Caco-2 (cell line): Measurements from ENCODE around the gene GOLGA6L2. TPM values are rescaled to one million over a fixed set of nuclear protein-coding genes. Genes with fewer than 3 reads are reported as not detected.

Experiments
- BruUV-seq: library from RNA; stranded (reverse); fragments of 400-500 nt; replicated peaks from 2 replicates; lab custom pipeline; 2021; lab: Mats Ljungman, UMichigan
- CTCF ChIA-PET: fragments of 300-600 bp; sonication (Branson Sonifier 250); formaldehyde crosslinking; loops from one replicate; lab custom pipeline; 2022; ENCODE audit warnings: antibody characterized with exemption; lab: Charles Lee
- POLR2A ChIA-PET: fragments of 300-600 bp; sonication (Branson Sonifier 250); formaldehyde crosslinking; loops from one replicate; lab custom pipeline; 2022; ENCODE audit warnings: antibody characterized with exemption; lab: Charles Lee
- DNase-seq, 2 experiments: peaks; one replicate each; pipeline versions ENCODE4 v3.0.0 to v3.0.0-alpha.2; 2020 to 2022
- H3K27me3 ChIP-seq: replicated peaks from 2 replicates; pipeline ENCODE4 v1.6.0; 2011; ENCODE audit warnings: low read length; ENCODE audit not compliant: control insufficient read depth, insufficient read depth
- H3K36me3 ChIP-seq: 2 replicates; pipeline ENCODE4 v1.5.1; 2011; ENCODE audit warnings: low read length; ENCODE audit not compliant: control insufficient read depth, insufficient read depth
- H3K4me1 ChIP-seq: fragments of 250-450 bp; sonication (Bioruptor Pico); 2 replicates; pipeline ENCODE4 v1.5.1; 2020; ENCODE audit warnings: mild to moderate bottlenecking
- H3K4me3 ChIP-seq: 2 replicates; pipeline ENCODE4 v1.5.1; 2011; ENCODE audit warnings: low read depth, mild to moderate bottlenecking, control low read depth, low read length
- H3K9me3 ChIP-seq: fragments of 250-450 bp; sonication (Bioruptor Pico); 2 replicates; pipeline ENCODE4 v1.5.1; 2020; ENCODE audit warnings: mild to moderate bottlenecking, moderate library complexity
- H3K27ac Mint-ChIP-seq: one replicate; pipeline ENCODE4 v1.8.0; 2022; ENCODE audit warnings: mixed read lengths; ENCODE audit not compliant: unreplicated experiment
- H3K27me3 Mint-ChIP-seq: one replicate; pipeline ENCODE4 v1.8.0; 2022; ENCODE audit warnings: mixed read lengths; ENCODE audit not compliant: insufficient read depth, unreplicated experiment
- H3K36me3 Mint-ChIP-seq: one replicate; pipeline ENCODE4 v1.8.0; 2022; ENCODE audit warnings: mild to moderate bottlenecking, mixed read lengths; ENCODE audit not compliant: insufficient read depth, unreplicated experiment
- H3K4me1 Mint-ChIP-seq: one replicate; pipeline ENCODE4 v1.8.0; 2022; ENCODE audit warnings: low read depth, mixed read lengths; ENCODE audit not compliant: unreplicated experiment
- H3K4me3 Mint-ChIP-seq: one replicate; pipeline ENCODE4 v1.8.0; 2022; ENCODE audit warnings: mild to moderate bottlenecking, moderate library complexity, mixed read lengths; ENCODE audit not compliant: unreplicated experiment
- H3K9me3 Mint-ChIP-seq: one replicate; pipeline ENCODE4 v1.8.0; 2022; ENCODE audit warnings: mixed read lengths; ENCODE audit not compliant: unreplicated experiment
- intact Hi-C: fragments of 100-400 bp; cut with micrococcal nuclease; formaldehyde crosslinking; loops from one replicate; pipeline ENCODE4 v1.10.0; 2022; ENCODE audit not compliant: unreplicated experiment
- total RNA-seq: library from RNA; stranded (reverse); gene quantifications from 2 replicates; pipeline ENCODE4 v1.2.3, GENCODE V29; 2022
- TF ChIP-seq, protein P1 (sequence below), 2 experiments: fragments of 200-600 bp in 1 of 2; IDR thresholded peaks; 1 replicate in 1 of 2; 2 replicates in 1 of 2; pipeline versions ENCODE4 v1.5.1 to v1.8.0; 2011 to 2022; ENCODE audit warnings: antibody characterized with exemption in 1 of 2, control low read depth in 1 of 2, inconsistent platforms in 1 of 2, low read depth in 1 of 2, low read length in 1 of 2, mild to moderate bottlenecking in 1 of 2, moderate library complexity in 1 of 2; ENCODE audit not compliant: insufficient read depth in 1 of 2, severe bottlenecking in 1 of 2, unreplicated experiment in 1 of 2

GOLGA6L2 gene
- total RNA-seq, 1 experiment from 2014 or later, result not detected

DNA sequence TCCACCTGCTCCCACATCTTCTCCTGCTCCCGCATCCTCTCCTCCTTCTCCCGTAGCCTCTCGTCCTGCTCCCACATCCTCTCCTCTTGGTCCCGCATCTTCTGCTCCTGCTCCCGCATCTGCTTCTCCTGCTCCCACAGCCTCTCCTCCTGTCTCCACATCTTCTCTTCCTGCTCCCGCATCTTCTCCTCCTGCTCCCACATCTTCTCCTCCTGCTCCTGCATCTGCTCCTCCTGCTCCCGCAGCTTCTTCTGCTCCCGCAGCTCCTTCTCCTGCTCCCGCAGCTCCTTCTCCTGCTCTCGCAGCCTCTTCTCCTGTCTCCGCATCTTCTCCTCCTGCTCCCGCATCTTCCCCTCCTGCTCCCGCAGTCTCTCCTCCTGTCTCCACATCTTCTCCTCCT is 5.8 kb downstream of the GOLGA6L2 start:
- H3K4me3 ChIP-seq, result no peak overlapping the region
- no TSS peak for BruUV-seq
- H3K27me3 ChIP-seq, result no peaks in the 10 kb centered on the region
- TF ChIP-seq, protein P1, sequence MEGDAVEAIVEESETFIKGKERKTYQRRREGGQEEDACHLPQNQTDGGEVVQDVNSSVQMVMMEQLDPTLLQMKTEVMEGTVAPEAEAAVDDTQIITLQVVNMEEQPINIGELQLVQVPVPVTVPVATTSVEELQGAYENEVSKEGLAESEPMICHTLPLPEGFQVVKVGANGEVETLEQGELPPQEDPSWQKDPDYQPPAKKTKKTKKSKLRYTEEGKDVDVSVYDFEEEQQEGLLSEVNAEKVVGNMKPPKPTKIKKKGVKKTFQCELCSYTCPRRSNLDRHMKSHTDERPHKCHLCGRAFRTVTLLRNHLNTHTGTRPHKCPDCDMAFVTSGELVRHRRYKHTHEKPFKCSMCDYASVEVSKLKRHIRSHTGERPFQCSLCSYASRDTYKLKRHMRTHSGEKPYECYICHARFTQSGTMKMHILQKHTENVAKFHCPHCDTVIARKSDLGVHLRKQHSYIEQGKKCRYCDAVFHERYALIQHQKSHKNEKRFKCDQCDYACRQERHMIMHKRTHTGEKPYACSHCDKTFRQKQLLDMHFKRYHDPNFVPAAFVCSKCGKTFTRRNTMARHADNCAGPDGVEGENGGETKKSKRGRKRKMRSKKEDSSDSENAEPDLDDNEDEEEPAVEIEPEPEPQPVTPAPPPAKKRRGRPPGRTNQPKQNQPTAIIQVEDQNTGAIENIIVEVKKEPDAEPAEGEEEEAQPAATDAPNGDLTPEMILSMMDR (IDR thresholded peaks at IDR 0.05; ENCODE audit: insufficient read depth in 1 of 2, low read depth in 1 of 2, low read length in 1 of 2, severe bottlenecking in 1 of 2, unreplicated experiment in 1 of 2), result no peak
- no peaks in the 10 kb centered on the region for H3K4me1 Mint-ChIP-seq
- ChIA-PET CTCF (no interaction called here), POLR2A (no interaction called here)
- H3K4me3 Mint-ChIP-seq, result no peak overlapping the region
- intact Hi-C loops, result no loop called here
- no peaks in the 10 kb centered on the region for H3K36me3 ChIP-seq
- H3K27me3 Mint-ChIP-seq, result peaks cover 4% of the 10 kb centered on the region
- H3K27ac Mint-ChIP-seq, result no peak overlapping the region
- no peaks in the 10 kb centered on the region for H3K9me3 ChIP-seq
- no peak for DNase-seq
- no peaks in the 10 kb centered on the region for H3K9me3 Mint-ChIP-seq
- H3K36me3 Mint-ChIP-seq, result no peaks in the 10 kb centered on the region
- 0 out of 2 replicates have a peak, but pooled peaks cover 2% of the 10 kb centered on the region for H3K4me1 ChIP-seq

DNA sequence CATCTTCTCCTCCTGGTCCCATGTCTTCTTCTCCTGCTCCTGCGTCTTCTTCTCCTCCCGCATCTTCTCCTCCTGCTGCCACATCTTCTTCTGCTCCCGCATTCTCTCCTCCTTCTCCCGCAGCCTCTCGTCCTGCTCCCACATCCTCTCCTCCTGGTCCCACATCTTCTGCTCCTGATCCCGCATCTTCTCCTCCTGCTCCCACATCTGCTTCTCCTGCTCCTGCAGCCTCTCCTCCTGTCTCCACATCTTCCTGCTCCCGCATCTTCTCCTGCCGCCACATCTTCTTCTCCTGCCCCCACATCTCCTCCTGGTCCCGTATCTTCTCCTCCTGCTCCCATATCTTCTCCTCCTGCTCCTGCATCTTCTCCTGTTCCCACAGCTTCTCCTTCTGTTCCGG is 6.4 kb downstream of the GOLGA6L2 start:
- no peaks in the 10 kb centered on the region for H3K4me1 ChIP-seq
- intact Hi-C loops, result no loop called here
- H3K27me3 Mint-ChIP-seq, result peaks cover 4% of the 10 kb centered on the region
- no peaks in the 10 kb centered on the region for H3K9me3 ChIP-seq
- H3K36me3 ChIP-seq, result no peaks in the 10 kb centered on the region
- H3K4me3 Mint-ChIP-seq, result no peak overlapping the region
- ChIA-PET POLR2A (no interaction called here), CTCF (no interaction called here)
- H3K4me1 Mint-ChIP-seq, result no peaks in the 10 kb centered on the region
- no peak overlapping the region for H3K27ac Mint-ChIP-seq
- H3K9me3 Mint-ChIP-seq, result no peaks in the 10 kb centered on the region
- BruUV-seq, result no TSS peak
- no peaks in the 10 kb centered on the region for H3K27me3 ChIP-seq
- no peak overlapping the region for H3K4me3 ChIP-seq
- no peaks in the 10 kb centered on the region for H3K36me3 Mint-ChIP-seq
- no peak for DNase-seq
- TF ChIP-seq, protein P1 (IDR thresholded peaks at IDR 0.05; ENCODE audit: insufficient read depth in 1 of 2, low read depth in 1 of 2, low read length in 1 of 2, severe bottlenecking in 1 of 2, unreplicated experiment in 1 of 2), result no peak

DNA sequence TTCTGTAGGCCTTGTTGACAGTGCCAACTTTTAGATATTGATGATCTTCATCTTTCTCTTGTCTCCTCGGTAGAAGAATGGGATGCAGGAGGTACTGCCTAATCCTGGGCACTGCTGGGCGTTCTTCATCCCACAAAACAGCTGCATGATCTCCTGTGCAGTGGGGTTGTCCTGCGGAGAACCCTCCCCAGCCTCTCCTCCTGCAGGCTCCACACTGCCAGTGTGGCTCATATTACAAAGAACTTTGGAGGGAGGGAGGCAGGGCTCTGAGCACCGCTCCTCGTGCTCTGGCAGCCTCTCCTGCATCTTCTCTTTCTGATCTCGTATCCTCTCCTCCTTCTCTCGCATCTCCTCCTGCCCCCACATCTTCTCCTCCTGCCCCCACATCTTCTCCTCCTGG is 7.5 kb downstream of the GOLGA6L2 start:
- Mint-ChIP-seq H3K4me3 (no peak overlapping the region), H3K4me1 (peaks cover 5% of the 10 kb centered on the region), H3K27ac (no peak overlapping the region), H3K9me3 (no peaks in the 10 kb centered on the region), H3K36me3 (no peaks in the 10 kb centered on the region), H3K27me3 (peaks cover 4% of the 10 kb centered on the region)
- Histone ChIP-seq H3K4me1 (no peaks in the 10 kb centered on the region), H3K4me3 (no peak overlapping the region), H3K9me3 (no peaks in the 10 kb centered on the region), H3K27me3 (no peaks in the 10 kb centered on the region), H3K36me3 (no peaks in the 10 kb centered on the region)
- no TSS peak for BruUV-seq
- DNase-seq, result no peak
- CTCF ChIA-PET, result no interaction called here
- POLR2A ChIA-PET, result no interaction called here
- intact Hi-C loops, result no loop called here
- TF ChIP-seq, protein P1 (IDR thresholded peaks at IDR 0.05; ENCODE audit: insufficient read depth in 1 of 2, low read depth in 1 of 2, low read length in 1 of 2, severe bottlenecking in 1 of 2, unreplicated experiment in 1 of 2), result no peak
